HCT116 (cell line): Measurements from ENCODE around the gene THADA. TPM values are rescaled to one million over a fixed set of nuclear protein-coding genes. Genes with fewer than 3 reads are reported as not detected.
"Not testable (repeated sequence)": the region's sequence is repeated elsewhere in the genome, so short reads cannot be mapped to it uniquely, and the experiment has no call there.

Source experiments
- ATAC-seq: fragments of 200-7000 bp; cut with Tn5 transposase; 2 replicates; pipeline ENCODE4 v1.9.1; 2020; ENCODE audit warnings: mild to moderate bottlenecking, moderate library complexity
- BruUV-seq: library from RNA; stranded (reverse); fragments of 400-500 nt; replicated peaks from 2 replicates; lab custom pipeline; 2021; lab: Mats Ljungman, UMichigan
- CTCF ChIA-PET: fragments of 300-600 bp; sonication (Branson Sonifier 250); formaldehyde crosslinking; loops from one replicate; lab custom pipeline; 2021; ENCODE audit warnings: antibody characterized with exemption; lab: Charles Lee
- POLR2A ChIA-PET: fragments of 300-600, 350-600 bp; sonication (Branson Sonifier 250); formaldehyde crosslinking; loops from one replicate; lab custom pipeline; 2021; ENCODE audit warnings: antibody characterized with exemption; lab: Charles Lee
- RAD21 ChIA-PET, 2 experiments: fragments of 300-600 bp; sonication (Branson Sonifier 250); formaldehyde crosslinking; loops; one replicate each; lab custom pipeline; 2023; ENCODE audit warnings: low total read pairs in 2 of 2; ENCODE audit not compliant: uncharacterized antibody in 2 of 2, unreplicated experiment in 2 of 2, low non-redundant PET in 1 of 2; lab: Charles Lee
- DNase-seq: peaks from one replicate; pipeline ENCODE4 v3.0.0-alpha.2; 2010; ENCODE audit warnings: low read depth, low spot score
- H2AFZ ChIP-seq: fragments of 200-600 bp; shearing (Covaris generic), sonication (generic); 2 replicates; pipeline ENCODE4 v1.6.1; 2017; ENCODE audit warnings: low read depth, mixed run types, mixed read lengths, antibody characterized with exemption, low read length; ENCODE audit not compliant: poor library complexity, severe bottlenecking
- H3K27ac ChIP-seq: 2 replicates; pipeline ENCODE4 v1.5.1; 2012; ENCODE audit warnings: low read depth, low read length
- H3K27me3 ChIP-seq: fragments of 200-600 bp; sonication (generic); 2 replicates; pipeline ENCODE4 v1.6.1; 2016; ENCODE audit warnings: mixed run types, low read length, mixed read lengths; ENCODE audit not compliant: insufficient read depth
- H3K36me3 ChIP-seq, 2 experiments: fragments of 200-500 bp in 1 of 2; fragments of 200-600 bp in 1 of 2; sonication (Bioruptor generic) in 1 of 2; sonication (generic) in 1 of 2; 2 replicates each; pipeline versions ENCODE4 v1.5.1 to v1.6.1; 2014 to 2016; ENCODE audit warnings: low read length in 2 of 2, inconsistent platforms in 1 of 2, mixed read lengths in 1 of 2, mixed run types in 1 of 2; ENCODE audit not compliant: insufficient read depth in 2 of 2, control insufficient read depth in 1 of 2
- H3K4me1 ChIP-seq, 2 experiments: fragments of 200-600 bp in 1 of 2; sonication (generic) in 1 of 2; 2 replicates each; pipeline versions ENCODE4 v1.5.1 to v1.6.1; 2012 to 2017; ENCODE audit warnings: low read length in 2 of 2, inconsistent platforms in 1 of 2, mild to moderate bottlenecking in 1 of 2, mixed read lengths in 1 of 2, mixed run types in 1 of 2, moderate library complexity in 1 of 2; ENCODE audit not compliant: insufficient read depth in 2 of 2, control insufficient read depth in 1 of 2
- H3K4me2 ChIP-seq: fragments of 200-600 bp; sonication (generic); 2 replicates; pipeline ENCODE4 v1.6.1; 2017; ENCODE audit warnings: mixed run types, low read length, mixed read lengths
- H3K4me3 ChIP-seq, 2 experiments: fragments of 200-600 bp in 1 of 2; sonication (generic) in 1 of 2; replicated peaks in 1 of 2; 2 replicates each; pipeline ENCODE4 v1.5.1; 2011 to 2016; ENCODE audit warnings: low read length in 2 of 2, control low read depth in 1 of 2, low read depth in 1 of 2, mild to moderate bottlenecking in 1 of 2, mixed read lengths in 1 of 2, mixed run types in 1 of 2
- H3K79me2 ChIP-seq: fragments of 200-600 bp; sonication (generic); 2 replicates; pipeline ENCODE4 v1.6.1; 2017; ENCODE audit warnings: mild to moderate bottlenecking, mixed run types, low read length, moderate library complexity, mixed read lengths; ENCODE audit not compliant: insufficient read depth
- H3K9ac ChIP-seq: fragments of 200-600 bp; sonication (generic); 2 replicates; pipeline ENCODE4 v1.6.1; 2016; ENCODE audit warnings: low read length, mixed read lengths
- H3K9me2 ChIP-seq: fragments of 200-600 bp; sonication (generic), shearing (Covaris generic); 2 replicates; pipeline ENCODE4 v1.6.1; 2017; ENCODE audit warnings: mixed run types, mild to moderate bottlenecking, moderate library complexity; ENCODE audit not compliant: insufficient read depth
- H3K9me3 ChIP-seq, 2 experiments: fragments of 200-500 bp in 1 of 2; fragments of 200-600 bp in 1 of 2; sonication (Bioruptor generic) in 1 of 2; sonication (generic) in 1 of 2; 2 replicates each; pipeline ENCODE4 v1.6.1; 2014 to 2017; ENCODE audit warnings: low read length in 2 of 2, mixed read lengths in 2 of 2, inconsistent platforms in 1 of 2, low read depth in 1 of 2, mild to moderate bottlenecking in 1 of 2, mixed run types in 1 of 2, moderate library complexity in 1 of 2; ENCODE audit not compliant: control insufficient read depth in 1 of 2, insufficient read depth in 1 of 2
- H4K20me1 ChIP-seq: fragments of 200-600 bp; sonication (generic), shearing (Covaris generic); 2 replicates; pipeline ENCODE4 v1.6.1; 2017; ENCODE audit warnings: mixed run types, mild to moderate bottlenecking, moderate library complexity; ENCODE audit not compliant: insufficient read depth
- CEBPB ChIP-seq: IDR thresholded peaks from 2 replicates; pipeline ENCODE4 v1.6.1; 2012; ENCODE audit warnings: low read depth
- EGR1 ChIP-seq: IDR thresholded peaks from 2 replicates; pipeline ENCODE4 v1.6.1; 2012; ENCODE audit warnings: low read depth
- ELF1 ChIP-seq: IDR thresholded peaks from 2 replicates; pipeline ENCODE4 v1.6.1; 2012; ENCODE audit warnings: low read depth, borderline replicate concordance
- EZH2 ChIP-seq: fragments of 200-600 bp; sonication (generic); IDR thresholded peaks from 2 replicates; pipeline ENCODE4 v1.6.1; 2017; ENCODE audit warnings: antibody characterized with exemption, mixed run types
- EZH2phosphoT487 ChIP-seq: fragments of 200-600 bp; IDR thresholded peaks from 2 replicates; pipeline ENCODE4 v1.6.1; 2018; ENCODE audit warnings: antibody characterized with exemption, borderline replicate concordance
- FOSL1 ChIP-seq: IDR thresholded peaks from 2 replicates; pipeline ENCODE4 v1.6.1; 2012; ENCODE audit warnings: low read depth
- JUND ChIP-seq: IDR thresholded peaks from 2 replicates; pipeline ENCODE4 v1.6.1; 2012
- POLR2A ChIP-seq: IDR thresholded peaks from 2 replicates; pipeline ENCODE4 v1.7.0; 2011; ENCODE audit warnings: borderline replicate concordance; ENCODE audit not compliant: insufficient read depth, insufficient read length; ENCODE audit errors: extremely low read depth
- RAD21 ChIP-seq: IDR thresholded peaks from 2 replicates; pipeline ENCODE4 v1.6.1; 2012; ENCODE audit warnings: low read depth, mild to moderate bottlenecking
- TCF7L2 ChIP-seq: IDR thresholded peaks from 2 replicates; pipeline ENCODE4 v1.7.0; 2011; ENCODE audit warnings: borderline replicate concordance, inconsistent platforms; ENCODE audit not compliant: insufficient read depth, insufficient read length; ENCODE audit errors: extremely low read depth
- intact Hi-C: fragments of 100-400 bp; cut with micrococcal nuclease; formaldehyde crosslinking; loops from 2 replicates; pipeline ENCODE4 v1.10.0; 2022
- total RNA-seq: library from RNA; stranded (reverse); gene quantifications from one replicate; pipeline ENCODE4 v1.2.1, GENCODE V29; 2021; ENCODE audit not compliant: unreplicated experiment
- TF ChIP-seq, protein P1 (sequence below): IDR thresholded peaks from 2 replicates; pipeline ENCODE4 v1.6.1; 2012; ENCODE audit warnings: low read depth
- TF ChIP-seq, protein P2 (sequence below): IDR thresholded peaks from 2 replicates; pipeline ENCODE4 v1.6.1; 2011; ENCODE audit warnings: mild to moderate bottlenecking, low read length, moderate library complexity; ENCODE audit not compliant: insufficient replicate concordance; ENCODE audit errors: extremely low read depth
- TF ChIP-seq, protein P3 (sequence below), 3 experiments: fragments of 200-600 bp in 1 of 3; sonication (generic) in 1 of 3; IDR thresholded peaks in 2 of 3; conservative IDR thresholded peaks in 1 of 3; 2 replicates each; pipeline ENCODE4 v1.5.1; 2012 to 2017; ENCODE audit warnings: low read depth in 2 of 3, low read length in 2 of 3, antibody characterized with exemption in 1 of 3, borderline replicate concordance in 1 of 3, control low read depth in 1 of 3, mild to moderate bottlenecking in 1 of 3, mixed read lengths in 1 of 3, mixed run types in 1 of 3, moderate library complexity in 1 of 3; ENCODE audit not compliant: insufficient read depth in 1 of 3

Gene THADA
- total RNA-seq, 1 experiment from 2014 or later: 30.7 TPM

DNA sequence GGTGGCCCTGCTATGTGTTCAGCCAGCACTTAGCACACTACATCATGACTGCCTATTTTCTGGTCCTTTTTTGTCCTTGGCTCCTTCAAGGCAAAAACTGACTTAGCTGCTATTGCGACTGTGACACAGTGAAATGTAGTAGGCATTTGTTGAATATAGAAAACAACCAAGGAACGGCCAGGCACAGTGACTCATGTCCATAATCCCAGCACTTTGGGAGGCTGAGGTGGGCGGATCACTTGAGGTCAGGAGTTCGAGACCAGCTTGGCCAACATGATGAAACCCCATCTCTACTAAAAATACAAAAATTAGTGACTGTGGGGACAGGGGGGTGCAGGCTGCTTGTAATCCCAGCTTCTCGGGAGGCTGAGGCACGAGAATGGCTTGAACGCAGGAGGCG, 199.5 kb downstream of the THADA start:
- H4K20me1 ChIP-seq, H2AFZ ChIP-seq, H3K36me3 ChIP-seq, H3K4me3 ChIP-seq, H3K79me2 ChIP-seq, BruUV-seq, H3K9me3 ChIP-seq, DNase-seq, CTCF ChIA-PET, intact Hi-C loops, H3K9me2 ChIP-seq, POLR2A ChIA-PET, H3K27me3 ChIP-seq, H3K9ac ChIP-seq, RAD21 ChIA-PET: not testable (repeated sequence)
- Histone ChIP-seq H3K4me2 (peak overlapping the region; percentile 43), H3K4me1 (peaks cover 18 to 24% of the 10 kb centered on the region in 2 experiments), H3K27ac (0 out of 2 replicates have a peak overlapping the region, but pooled peaks have one; percentile 12)
- peak; percentile 59; the same call in 1 of the 2 replicates for TF ChIP-seq EGR1
- 0 out of 2 replicates have a peak, but pooled peaks have one; percentile 25 for ATAC-seq

DNA sequence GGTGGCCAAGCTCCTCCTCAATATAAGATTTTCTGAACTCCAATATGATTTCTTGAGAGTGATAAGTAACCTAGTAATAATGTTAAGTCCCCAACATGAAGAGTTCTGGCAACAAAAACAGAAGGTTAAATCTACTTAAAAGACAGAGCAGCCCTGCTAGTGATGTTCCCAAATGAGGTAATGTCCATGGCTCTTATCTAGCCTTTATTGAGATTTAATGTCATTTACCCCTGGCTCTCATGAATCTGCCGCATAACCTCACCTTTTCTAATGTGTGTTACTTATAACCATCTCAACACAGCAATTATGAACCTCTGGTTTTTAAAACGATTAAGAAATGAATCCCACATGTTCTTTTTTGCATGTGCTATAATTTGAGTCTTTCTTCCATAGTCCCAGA, 201.9 kb downstream of the THADA start:
- ATAC-seq (no peak), DNase-seq (no peak)
- BruUV-seq: no TSS peak
- Histone ChIP-seq H4K20me1 (no peaks in the 10 kb centered on the region), H3K36me3 (no peaks in the 10 kb centered on the region), H3K27me3 (no peaks in the 10 kb centered on the region), H3K27ac (no peak overlapping the region), H3K79me2 (no peaks in the 10 kb centered on the region), H3K9me3 (no peaks in the 10 kb centered on the region), H2AFZ (no peak overlapping the region), H3K4me1 (peaks cover 12 to 19% of the 10 kb centered on the region in 2 experiments), H3K9ac (no peak overlapping the region), H3K9me2 (no peaks in the 10 kb centered on the region), H3K4me3 (no peak overlapping the region), H3K4me2 (no peak overlapping the region)
- ChIA-PET RAD21 (no interaction called here), POLR2A (no interaction called here), CTCF (no interaction called here)
- intact Hi-C loops: no loop called here
- TF ChIP-seq FOSL1: no peak
- TF ChIP-seq POLR2A: no peak
- TF ChIP-seq EZH2: no peak
- no peak for TF ChIP-seq EGR1
- no peak for TF ChIP-seq CEBPB
- TF ChIP-seq RAD21: no peak
- no peak for TF ChIP-seq TCF7L2
- TF ChIP-seq, protein P1, sequence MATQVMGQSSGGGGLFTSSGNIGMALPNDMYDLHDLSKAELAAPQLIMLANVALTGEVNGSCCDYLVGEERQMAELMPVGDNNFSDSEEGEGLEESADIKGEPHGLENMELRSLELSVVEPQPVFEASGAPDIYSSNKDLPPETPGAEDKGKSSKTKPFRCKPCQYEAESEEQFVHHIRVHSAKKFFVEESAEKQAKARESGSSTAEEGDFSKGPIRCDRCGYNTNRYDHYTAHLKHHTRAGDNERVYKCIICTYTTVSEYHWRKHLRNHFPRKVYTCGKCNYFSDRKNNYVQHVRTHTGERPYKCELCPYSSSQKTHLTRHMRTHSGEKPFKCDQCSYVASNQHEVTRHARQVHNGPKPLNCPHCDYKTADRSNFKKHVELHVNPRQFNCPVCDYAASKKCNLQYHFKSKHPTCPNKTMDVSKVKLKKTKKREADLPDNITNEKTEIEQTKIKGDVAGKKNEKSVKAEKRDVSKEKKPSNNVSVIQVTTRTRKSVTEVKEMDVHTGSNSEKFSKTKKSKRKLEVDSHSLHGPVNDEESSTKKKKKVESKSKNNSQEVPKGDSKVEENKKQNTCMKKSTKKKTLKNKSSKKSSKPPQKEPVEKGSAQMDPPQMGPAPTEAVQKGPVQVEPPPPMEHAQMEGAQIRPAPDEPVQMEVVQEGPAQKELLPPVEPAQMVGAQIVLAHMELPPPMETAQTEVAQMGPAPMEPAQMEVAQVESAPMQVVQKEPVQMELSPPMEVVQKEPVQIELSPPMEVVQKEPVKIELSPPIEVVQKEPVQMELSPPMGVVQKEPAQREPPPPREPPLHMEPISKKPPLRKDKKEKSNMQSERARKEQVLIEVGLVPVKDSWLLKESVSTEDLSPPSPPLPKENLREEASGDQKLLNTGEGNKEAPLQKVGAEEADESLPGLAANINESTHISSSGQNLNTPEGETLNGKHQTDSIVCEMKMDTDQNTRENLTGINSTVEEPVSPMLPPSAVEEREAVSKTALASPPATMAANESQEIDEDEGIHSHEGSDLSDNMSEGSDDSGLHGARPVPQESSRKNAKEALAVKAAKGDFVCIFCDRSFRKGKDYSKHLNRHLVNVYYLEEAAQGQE: no peak
- TF ChIP-seq, protein P2, sequence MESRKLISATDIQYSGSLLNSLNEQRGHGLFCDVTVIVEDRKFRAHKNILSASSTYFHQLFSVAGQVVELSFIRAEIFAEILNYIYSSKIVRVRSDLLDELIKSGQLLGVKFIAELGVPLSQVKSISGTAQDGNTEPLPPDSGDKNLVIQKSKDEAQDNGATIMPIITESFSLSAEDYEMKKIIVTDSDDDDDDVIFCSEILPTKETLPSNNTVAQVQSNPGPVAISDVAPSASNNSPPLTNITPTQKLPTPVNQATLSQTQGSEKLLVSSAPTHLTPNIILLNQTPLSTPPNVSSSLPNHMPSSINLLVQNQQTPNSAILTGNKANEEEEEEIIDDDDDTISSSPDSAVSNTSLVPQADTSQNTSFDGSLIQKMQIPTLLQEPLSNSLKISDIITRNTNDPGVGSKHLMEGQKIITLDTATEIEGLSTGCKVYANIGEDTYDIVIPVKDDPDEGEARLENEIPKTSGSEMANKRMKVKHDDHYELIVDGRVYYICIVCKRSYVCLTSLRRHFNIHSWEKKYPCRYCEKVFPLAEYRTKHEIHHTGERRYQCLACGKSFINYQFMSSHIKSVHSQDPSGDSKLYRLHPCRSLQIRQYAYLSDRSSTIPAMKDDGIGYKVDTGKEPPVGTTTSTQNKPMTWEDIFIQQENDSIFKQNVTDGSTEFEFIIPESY: no peak
- no peak for TF ChIP-seq EZH2phosphoT487
- TF ChIP-seq ELF1: no peak
- no peak for TF ChIP-seq JUND
- TF ChIP-seq, protein P3, sequence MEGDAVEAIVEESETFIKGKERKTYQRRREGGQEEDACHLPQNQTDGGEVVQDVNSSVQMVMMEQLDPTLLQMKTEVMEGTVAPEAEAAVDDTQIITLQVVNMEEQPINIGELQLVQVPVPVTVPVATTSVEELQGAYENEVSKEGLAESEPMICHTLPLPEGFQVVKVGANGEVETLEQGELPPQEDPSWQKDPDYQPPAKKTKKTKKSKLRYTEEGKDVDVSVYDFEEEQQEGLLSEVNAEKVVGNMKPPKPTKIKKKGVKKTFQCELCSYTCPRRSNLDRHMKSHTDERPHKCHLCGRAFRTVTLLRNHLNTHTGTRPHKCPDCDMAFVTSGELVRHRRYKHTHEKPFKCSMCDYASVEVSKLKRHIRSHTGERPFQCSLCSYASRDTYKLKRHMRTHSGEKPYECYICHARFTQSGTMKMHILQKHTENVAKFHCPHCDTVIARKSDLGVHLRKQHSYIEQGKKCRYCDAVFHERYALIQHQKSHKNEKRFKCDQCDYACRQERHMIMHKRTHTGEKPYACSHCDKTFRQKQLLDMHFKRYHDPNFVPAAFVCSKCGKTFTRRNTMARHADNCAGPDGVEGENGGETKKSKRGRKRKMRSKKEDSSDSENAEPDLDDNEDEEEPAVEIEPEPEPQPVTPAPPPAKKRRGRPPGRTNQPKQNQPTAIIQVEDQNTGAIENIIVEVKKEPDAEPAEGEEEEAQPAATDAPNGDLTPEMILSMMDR (IDR thresholded peaks at IDR 0.05 in 2 of 3, conservative IDR thresholded peaks at IDR 0.05 in 1 of 3; ENCODE audit: borderline replicate concordance in 1 of 3, insufficient read depth in 1 of 3, low read depth in 2 of 3, low read length in 2 of 3): no peak
